ENCODE measurements around the gene XPO1. TPM values are rescaled to one million over a fixed set of nuclear protein-coding genes. Genes with fewer than 3 reads are reported as not detected.
"Not testable (repeated sequence)": the region's sequence is repeated elsewhere in the genome, so short reads cannot be mapped to it uniquely, and the experiment has no call there.

XPO1 gene
- total RNA-seq, 1 donor from 2014 or later: 34.0 TPM

GRCh38 chr2:61535449-61535848 lies 2.7 kb downstream of the XPO1 start:
- DNase-seq (ENCODE audit: low spot score): no peak
- ATAC-seq: no peak

DNA sequence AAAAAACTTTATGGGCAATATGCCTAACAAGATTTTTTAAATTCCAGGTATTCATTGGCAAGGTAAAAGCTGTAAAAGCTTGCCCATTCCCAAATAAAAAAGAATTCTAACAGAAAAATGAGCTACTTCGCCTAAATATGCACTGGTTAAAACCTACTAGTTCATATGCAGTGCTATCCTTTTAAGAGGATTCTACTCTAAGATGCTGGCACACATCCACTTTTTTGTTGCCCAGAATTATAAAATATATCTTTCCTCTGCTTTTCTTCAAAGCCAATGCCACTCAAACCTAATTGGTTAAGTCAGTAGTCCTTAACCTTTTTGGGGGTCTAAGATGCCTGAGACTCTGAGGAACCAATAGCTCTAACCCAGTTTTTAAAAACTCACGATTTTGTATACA lies 3.2 kb downstream of the XPO1 start:
- ATAC-seq (no peak), DNase-seq (ENCODE audit: low spot score) (no peak)

DNA sequence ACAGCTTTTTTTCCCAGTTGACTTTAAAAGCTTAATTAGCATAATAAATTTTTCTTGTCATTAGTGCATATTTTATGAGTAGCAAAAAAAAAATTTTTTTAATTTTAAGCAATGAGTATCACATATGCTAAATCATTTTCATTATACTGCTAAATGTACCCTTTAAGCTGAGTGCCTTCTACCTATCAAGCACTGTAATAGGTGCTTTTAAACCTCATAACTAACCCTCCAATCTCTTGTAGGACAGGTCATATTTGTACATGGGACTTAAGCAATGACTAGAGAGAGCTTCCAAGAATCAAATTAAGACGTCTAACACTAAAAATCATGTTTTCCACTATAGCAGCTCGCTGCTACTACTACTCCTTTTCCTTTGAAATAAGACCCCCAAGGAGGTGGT lies 7.4 kb downstream of the XPO1 start:
- no peak for DNase-seq (ENCODE audit: low spot score)
- peak; percentile 40 for ATAC-seq

DNA sequence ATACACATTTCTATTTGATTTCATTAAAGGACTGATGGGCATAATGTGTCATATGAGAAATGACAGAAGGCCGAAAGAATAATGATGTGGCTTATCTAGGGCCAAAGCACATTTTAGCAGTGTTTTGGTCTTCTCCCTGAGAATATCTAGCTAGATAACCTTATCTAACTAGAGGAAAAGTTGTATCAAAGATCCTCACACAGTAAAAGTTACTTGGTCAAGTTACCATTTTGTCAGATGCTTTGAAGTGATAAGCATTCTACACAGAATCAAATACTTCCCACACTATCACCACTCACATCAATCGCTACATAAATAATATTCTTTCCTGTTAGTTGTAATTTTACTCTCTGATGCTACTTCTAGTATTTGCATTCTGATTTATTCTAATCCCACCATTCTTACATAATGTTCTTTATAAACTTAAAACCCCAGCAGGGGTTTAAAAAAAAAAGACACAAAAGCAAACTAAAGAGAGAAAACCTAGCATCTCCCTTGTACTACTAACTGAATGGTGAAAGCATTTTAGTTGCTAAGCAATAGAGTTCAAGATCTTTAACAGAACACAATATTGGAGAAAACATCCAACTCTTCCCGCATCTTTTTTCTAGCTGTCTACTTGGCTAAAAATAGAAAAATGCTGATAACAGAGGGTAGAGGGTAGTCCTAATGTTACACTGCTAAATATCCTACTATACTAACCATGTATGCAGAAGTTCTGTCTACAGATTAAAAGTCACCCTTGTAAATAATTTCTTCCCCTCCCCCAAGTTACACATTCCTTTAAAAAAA lies 8.0 kb downstream of the XPO1 start:
- ATAC-seq (no peak), DNase-seq (ENCODE audit: low spot score) (no peak)

DNA sequence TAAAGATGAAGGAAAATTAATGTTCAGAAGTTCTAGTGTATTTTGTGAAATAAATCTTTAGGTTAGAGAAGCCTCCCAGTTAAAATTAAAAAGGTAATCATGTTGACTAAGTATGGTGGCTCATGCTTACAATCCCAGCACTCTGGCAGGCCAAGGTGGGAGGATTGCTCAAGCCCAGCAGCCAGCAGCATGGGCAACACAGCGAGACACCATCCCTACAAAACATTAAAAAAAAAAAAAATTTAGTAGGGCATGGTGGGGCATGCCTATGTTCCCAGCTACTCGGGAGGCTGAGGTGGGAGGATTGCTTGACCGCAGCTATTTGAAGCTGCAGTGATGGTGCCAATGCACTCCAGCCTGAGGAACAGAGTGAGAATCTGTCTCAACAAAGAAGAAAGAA lies 17.9 kb downstream of the XPO1 start:
- DNase-seq (ENCODE audit: low spot score) (no peak), ATAC-seq (no peak)

DNA sequence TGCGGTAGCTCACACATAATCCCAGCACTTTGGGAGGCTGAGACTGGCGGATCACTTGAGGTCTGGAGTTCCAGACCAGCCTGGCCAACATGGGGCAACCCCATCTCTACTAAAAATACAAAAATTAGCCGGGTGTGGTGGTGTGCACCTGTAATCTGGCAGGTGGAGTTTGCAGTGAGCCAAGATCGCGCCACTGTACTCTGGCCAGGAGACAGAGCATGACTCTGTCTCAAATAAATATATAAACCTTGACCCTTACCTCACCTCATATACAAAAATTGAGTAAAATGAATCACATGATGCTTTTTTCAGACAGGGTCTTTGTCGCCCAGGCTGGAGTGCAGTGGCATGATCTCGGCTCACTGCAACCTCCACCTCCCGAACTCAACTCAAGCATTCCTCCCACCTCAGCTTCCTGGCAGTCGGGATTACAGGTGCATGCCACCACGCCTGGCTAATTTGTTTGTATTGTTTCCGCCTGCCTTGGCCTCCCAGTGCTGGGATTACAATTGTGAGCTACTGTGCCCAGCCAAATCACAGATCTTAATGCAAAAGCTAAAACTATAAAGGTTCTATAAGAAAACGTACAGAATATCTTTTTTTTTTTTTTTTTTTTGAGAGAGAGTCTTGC lies 25.3 kb downstream of the XPO1 start:
- DNase-seq (ENCODE audit: low spot score) (no peak), ATAC-seq (no peak)

GRCh38 chr2:61510674-61511671 lies 27.2 kb downstream of the XPO1 start:
- DNase-seq (ENCODE audit: low spot score): no peak
- ATAC-seq: peak; percentile 21

DNA sequence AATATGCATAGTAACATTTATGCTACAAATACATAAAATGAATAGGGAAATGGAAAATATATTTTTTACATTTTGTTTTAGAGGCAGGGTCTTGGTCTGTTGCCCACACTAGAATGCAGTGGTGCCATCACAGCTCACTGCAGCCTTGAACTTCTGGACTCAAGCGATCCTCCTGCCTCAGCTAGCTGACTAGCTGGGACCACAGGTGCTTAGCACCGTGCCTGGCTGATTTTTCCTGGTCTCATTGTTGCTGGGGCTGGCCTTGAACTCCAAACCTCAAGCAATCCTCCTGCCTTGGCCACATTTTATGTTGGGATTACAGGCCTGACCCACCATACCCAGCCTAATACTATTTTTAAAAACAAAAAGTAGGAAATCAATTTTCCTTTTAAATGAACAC lies 33.2 kb downstream of the XPO1 start:
- DNase-seq (ENCODE audit: low spot score) (no peak), ATAC-seq (no peak)

GRCh38 chr2:61499060-61499459 lies 39.1 kb downstream of the XPO1 start:
- DNase-seq (ENCODE audit: low spot score): no peak
- ATAC-seq: no peak

DNA sequence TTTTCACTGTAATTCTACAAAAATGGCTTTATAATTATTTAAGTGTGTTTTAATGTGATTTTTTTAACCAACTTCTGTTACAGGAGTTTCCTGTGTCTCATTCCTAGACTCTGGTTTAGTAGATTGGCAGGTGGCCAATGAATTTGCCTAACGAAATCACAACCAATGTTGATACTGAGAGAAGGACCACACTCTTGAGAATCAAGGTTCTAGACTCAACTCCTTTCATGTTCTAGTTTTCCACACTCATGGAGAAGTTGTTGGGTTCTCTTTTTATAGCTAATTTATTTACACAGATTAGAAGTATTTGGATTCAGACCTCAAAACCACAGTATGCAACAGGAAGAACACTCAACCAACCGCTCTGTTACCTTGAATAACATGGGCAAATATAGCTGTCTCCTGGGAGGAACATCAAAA lies 44.6 kb downstream of the XPO1 start:
- DNase-seq (ENCODE audit: low spot score) (no peak), ATAC-seq (no peak)

- ATAC-seq (no peak), DNase-seq (ENCODE audit: low spot score) (no peak)
Measured at GRCh38 chr2:61492476-61492875, 45.7 kb downstream of the XPO1 start.

GRCh38 chr2:61485281-61485680 lies 52.9 kb downstream of the XPO1 start:
- no peak for ATAC-seq

DNA sequence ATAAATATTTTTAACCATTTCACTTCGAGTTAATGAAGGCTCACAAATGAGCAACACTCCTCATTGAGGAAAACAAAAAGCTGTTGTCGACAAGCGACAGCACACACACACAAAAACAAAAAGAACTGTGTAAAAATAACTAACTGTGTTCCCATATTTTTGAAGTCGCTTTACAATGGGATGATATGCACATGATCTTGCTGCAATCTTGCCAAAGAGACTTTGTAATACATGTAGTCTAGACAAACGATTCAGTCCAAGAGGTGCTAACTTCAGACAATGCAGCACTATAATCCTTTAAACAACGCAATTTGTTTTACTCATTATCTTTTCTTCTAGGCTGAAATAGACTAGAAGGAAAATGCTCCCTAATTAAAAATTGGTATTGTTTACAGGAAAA lies 60.1 kb downstream of the XPO1 start:
- no peak for DNase-seq (ENCODE audit: low spot score)
- no peak for ATAC-seq

More at GRCh38 chr2:61485281-61485680, 52.9 kb downstream of the XPO1 start:
- no peak for DNase-seq (ENCODE audit: low spot score)

- not testable (repeated sequence) for ATAC-seq; DNase-seq (ENCODE audit: low spot score)
Measured at GRCh38 chr2:61476929-61477589, 61.1 kb downstream of the XPO1 start.

- peak; percentile 51 for DNase-seq (ENCODE audit: low spot score)
- peak; percentile 35 for ATAC-seq
Measured at GRCh38 chr2:61471905-61472805, 66.0 kb downstream of the XPO1 start.

DNA sequence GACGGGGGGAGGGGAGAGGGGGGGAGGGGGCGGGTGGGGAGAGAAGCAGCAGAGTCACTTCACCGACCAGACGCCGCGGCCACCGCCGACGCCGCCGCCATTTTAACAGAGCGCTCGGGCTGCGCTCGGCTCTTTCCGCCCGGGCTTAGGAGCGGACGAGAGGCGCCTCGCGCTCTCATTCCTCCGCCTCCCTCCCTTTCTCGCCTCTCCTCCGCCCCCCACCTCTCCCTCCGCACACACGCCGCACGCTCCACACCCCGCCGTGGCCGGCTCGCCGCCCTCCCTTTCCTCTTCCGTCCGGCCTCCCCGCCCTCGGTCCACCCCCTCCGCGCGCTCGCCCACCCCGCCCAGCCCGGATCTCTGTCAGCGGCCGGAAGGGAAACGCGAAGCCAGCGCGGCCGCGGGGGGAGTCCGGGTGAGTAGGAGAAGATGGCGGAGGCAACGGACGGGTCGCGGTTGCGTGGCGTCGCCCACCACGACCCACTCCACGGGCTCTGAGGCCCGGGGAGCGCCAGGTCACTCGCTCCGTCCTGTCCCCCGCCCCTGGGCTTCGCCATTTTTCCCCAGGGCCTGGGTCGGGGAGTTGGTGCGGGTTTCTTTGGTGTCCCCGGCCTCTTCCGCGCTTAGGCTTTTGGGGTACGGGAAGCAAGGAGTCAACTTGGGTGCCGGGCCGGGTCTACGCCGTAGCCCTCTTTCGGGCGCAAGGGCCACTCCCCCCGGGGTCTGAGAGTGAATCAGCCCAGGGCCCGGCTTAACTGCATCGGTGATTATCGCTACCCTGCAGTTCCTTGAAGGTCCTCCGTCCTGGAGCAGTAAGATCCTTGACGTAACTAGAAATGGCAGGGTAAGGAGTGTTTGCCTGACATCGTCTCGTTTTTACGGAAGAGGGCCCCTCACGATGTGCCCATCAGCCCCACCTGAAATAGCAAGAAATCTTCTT lies 66.9 kb downstream of the XPO1 start, which contains the start of gene USP34:
USP34 (minus strand) TSS at position 123 of the 940 bp plus-strand sequence. CDS start 395 bp downstream, outside the sequence.
- DNase-seq (ENCODE audit: low spot score): peak; percentile 94

DNA sequence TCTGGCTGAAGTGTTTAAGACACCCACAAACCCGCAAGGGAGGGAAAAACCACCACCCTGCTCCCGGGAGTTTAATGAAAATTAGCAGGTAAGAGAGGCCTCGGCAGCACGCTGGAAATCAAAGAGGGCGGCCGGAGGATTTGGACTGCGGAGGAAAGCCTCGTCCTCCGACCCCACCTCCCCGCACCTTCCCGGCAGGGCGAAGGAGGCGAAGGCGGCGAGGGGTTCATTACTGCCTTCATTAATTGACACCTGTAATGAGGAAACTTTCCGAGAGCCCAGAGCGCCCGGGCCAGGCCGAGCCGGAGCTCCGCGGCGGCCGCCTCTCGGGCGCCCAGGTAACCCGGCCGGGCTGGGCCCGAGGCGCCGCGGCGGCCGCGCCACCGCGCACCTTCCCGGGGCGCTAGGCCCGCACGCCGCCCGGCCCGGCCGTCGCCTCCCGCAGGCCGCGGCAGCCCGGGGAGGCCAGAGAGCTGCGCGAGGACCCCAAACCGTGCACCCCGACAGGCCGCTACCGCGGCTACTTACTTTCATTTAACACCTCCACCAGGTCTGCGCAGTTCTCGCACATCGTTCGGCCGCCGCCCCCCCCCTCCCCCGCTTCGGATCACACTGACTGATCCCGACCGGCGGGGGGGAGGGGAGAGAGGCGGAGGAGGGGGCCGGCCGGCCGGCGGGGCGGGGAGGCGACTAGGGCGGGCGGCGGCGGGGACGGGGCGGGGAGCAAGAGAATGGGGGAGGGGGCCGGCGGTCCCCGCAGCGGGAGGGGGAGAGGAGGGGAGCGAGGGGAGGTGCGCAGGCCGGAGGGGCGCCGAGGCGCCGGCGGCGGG lies 67.8 kb downstream of the XPO1 start:
- ATAC-seq: peak; percentile 81
- peak; percentile 93 for DNase-seq (ENCODE audit: low spot score)

More for the DNA sequence above, 66.9 kb downstream of the XPO1 start, which contains the start of gene USP34:
- peak; percentile 92 for ATAC-seq
